Fibroblast of peridontal ligament (primary cell): ENCODE data around the gene CYP4F22.

Experiments
- DNase-seq: peaks from one replicate; pipeline ENCODE4 v3.0.0-alpha.2; 2010; ENCODE audit errors: extremely low read depth

The CYP4F22 gene

GRCh38 chr19:15534957-15535864 lies 26.9 kb downstream of the CYP4F22 start:
- DNase-seq, result no peak

- DNase-seq, result no peak
Observed at GRCh38 chr19:15536350-15536749, 28.0 kb downstream of the CYP4F22 start.

GRCh38 chr19:15538774-15539173 lies 30.4 kb downstream of the CYP4F22 start:
- no peak for DNase-seq

- DNase-seq, result no peak
Observed at GRCh38 chr19:15539638-15540037, 31.3 kb downstream of the CYP4F22 start.

- no peak for DNase-seq
Observed at GRCh38 chr19:15540435-15540834, 32.1 kb downstream of the CYP4F22 start.

- DNase-seq, result no peak
Observed at GRCh38 chr19:15544283-15544682, 36.0 kb downstream of the CYP4F22 start.

GRCh38 chr19:15544970-15545369 lies 36.6 kb downstream of the CYP4F22 start:
- no peak for DNase-seq

GRCh38 chr19:15548648-15549047 lies 40.3 kb downstream of the CYP4F22 start:
- DNase-seq, result no peak

GRCh38 chr19:15549581-15549980 lies 41.3 kb downstream of the CYP4F22 start:
- no peak for DNase-seq

- DNase-seq, result no peak
Observed at GRCh38 chr19:15550273-15550672, 41.9 kb downstream of the CYP4F22 start.

GRCh38 chr19:15550929-15551292 lies 42.6 kb downstream of the CYP4F22 start:
- DNase-seq, result no peak

- DNase-seq, result no peak
Observed at GRCh38 chr19:15551293-15552004, 43.1 kb downstream of the CYP4F22 start.

- DNase-seq, result peak; percentile 7
Observed at GRCh38 chr19:15555021-15555420, 46.7 kb downstream of the CYP4F22 start.

GRCh38 chr19:15555759-15556633 lies 47.7 kb downstream of the CYP4F22 start:
- peak; percentile 88 for DNase-seq

- no peak for DNase-seq
Observed at GRCh38 chr19:15556634-15557181, 48.4 kb downstream of the CYP4F22 start.

- DNase-seq, result no peak
Observed at GRCh38 chr19:15557223-15557622, 48.9 kb downstream of the CYP4F22 start.

- DNase-seq, result no peak
Observed at GRCh38 chr19:15562145-15562544, 53.8 kb downstream of the CYP4F22 start.

- DNase-seq, result peak; percentile 74
Observed at GRCh38 chr19:15562861-15563260, 54.5 kb downstream of the CYP4F22 start.

GRCh38 chr19:15563325-15563794 lies 55.0 kb downstream of the CYP4F22 start:
- DNase-seq, result no peak

GRCh38 chr19:15563931-15564330 lies 55.6 kb downstream of the CYP4F22 start:
- no peak for DNase-seq

- DNase-seq, result no peak
Observed at GRCh38 chr19:15564534-15565168, 56.3 kb downstream of the CYP4F22 start.
